ENCODE data around the gene GPR63.

DNA sequence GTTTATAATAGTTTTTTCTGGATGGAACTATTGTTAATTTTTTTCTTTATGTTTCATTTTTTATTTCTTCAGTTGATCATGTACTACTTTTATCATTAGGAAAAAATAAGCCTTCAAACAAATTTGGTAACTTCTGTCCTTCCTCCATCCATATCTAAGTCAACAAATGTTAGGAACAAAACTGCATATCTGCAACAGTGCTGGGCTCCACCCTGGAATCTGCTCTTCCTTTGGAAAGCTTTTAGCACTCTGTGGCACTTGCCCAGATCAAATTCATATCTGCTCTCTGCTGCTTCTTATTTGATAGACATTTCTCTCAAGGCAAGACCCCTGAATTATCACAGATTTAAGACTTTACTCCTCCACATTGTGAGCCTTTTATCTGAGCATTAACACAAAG, 24.3 kb upstream of the GPR63 start:
- TF ChIP-seq CTCF (IDR thresholded peaks at IDR 0.05) (no peak), POLR2A (IDR thresholded peaks at IDR 0.05) (no peak)

All from body of pancreas (tissue), 4 donors.